Natural killer cell treated with Interleukin-12 subunit alpha and Interleukin-12 subunit beta and Interleukin-15 and Interleukin-18, amount 100 ng/mL, for 72 hours (primary cell): Measurements from ENCODE around the gene SHISA8. TPM values are rescaled to one million over a fixed set of nuclear protein-coding genes. Genes with fewer than 3 reads are reported as not detected.

Experiments used
- total RNA-seq, 2 donors: library from RNA; stranded (reverse); gene quantifications; one replicate each; pipeline ENCODE4 v1.2.3, GENCODE V29; 2022

The SHISA8 gene
- total RNA-seq, 2 donors from 2014 or later, result not detected

Other genes starting within 250 kb of the SHISA8 start
- gene SNU13, start 226.2 kb downstream of the SHISA8 start, total RNA-seq, result 100 to 1,000 TPM; 167 to 249 TPM
- 10 to 100 TPM; 20.2 to 82.7 TPM for gene MEI1, start 215.6 kb downstream of the SHISA8 start, total RNA-seq
- 10 to 100 TPM; 25.1 to 26.3 TPM for gene CCDC134, start 114.4 kb downstream of the SHISA8 start, total RNA-seq
- gene SREBF2, start 82.0 kb downstream of the SHISA8 start, total RNA-seq, result 100 to 1,000 TPM; 205 to 211 TPM
- gene TNFRSF13C, start 11.7 kb upstream of the SHISA8 start, total RNA-seq, result 1 to 10 TPM in 1 of 2 donors, under 1 TPM in 1; 0.40 to 3.2 TPM
- 100 to 1,000 TPM in 1 of 2 donors, 10 to 100 TPM in 1; 34.7 to 115 TPM for gene CENPM, start 32.1 kb upstream of the SHISA8 start, total RNA-seq
- gene SEPTIN3, start 54.4 kb upstream of the SHISA8 start, total RNA-seq, result under 1 TPM; 0.14 to 0.25 TPM
- gene WBP2NL, start 83.7 kb upstream of the SHISA8 start, total RNA-seq, result 1 to 10 TPM; 1.5 to 1.7 TPM
- 10 to 100 TPM; 22.6 to 24.2 TPM for gene NAGA, start 155.7 kb upstream of the SHISA8 start, total RNA-seq
- 1 to 10 TPM; 1.5 TPM for gene PHETA2, start 159.2 kb upstream of the SHISA8 start, total RNA-seq
- gene SMDT1, start 164.6 kb upstream of the SHISA8 start, total RNA-seq, result 10 to 100 TPM; 41.6 to 77.5 TPM
- 10 to 100 TPM; 47.8 to 99.5 TPM for gene NDUFA6, start 175.7 kb upstream of the SHISA8 start, total RNA-seq
- gene CYP2D6, start 215.7 kb upstream of the SHISA8 start, total RNA-seq, result 1 to 10 TPM; 1.7 to 6.1 TPM